ENCODE measurements around the gene CCDC102B.

DNA sequence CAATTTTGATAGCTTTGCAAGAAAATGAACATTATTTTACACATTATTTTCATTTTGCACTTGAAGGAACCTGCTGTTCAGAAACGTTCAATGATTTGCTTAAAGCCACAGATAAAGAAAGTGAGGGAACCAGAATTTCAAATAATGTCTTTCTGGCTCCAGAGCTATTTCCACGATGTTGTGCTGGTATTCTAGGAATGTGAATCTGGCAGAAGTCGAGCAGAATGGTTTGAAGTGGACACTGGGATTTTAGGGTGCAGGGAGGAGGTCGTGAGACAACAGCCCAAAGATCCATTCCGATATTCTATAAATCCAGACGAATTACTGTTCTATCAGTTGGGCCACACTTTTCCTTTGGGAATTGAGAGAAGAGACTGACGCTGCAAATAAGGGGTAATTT lies 2.2 kb downstream of the CCDC102B start:
- TF ChIP-seq, protein P1, sequence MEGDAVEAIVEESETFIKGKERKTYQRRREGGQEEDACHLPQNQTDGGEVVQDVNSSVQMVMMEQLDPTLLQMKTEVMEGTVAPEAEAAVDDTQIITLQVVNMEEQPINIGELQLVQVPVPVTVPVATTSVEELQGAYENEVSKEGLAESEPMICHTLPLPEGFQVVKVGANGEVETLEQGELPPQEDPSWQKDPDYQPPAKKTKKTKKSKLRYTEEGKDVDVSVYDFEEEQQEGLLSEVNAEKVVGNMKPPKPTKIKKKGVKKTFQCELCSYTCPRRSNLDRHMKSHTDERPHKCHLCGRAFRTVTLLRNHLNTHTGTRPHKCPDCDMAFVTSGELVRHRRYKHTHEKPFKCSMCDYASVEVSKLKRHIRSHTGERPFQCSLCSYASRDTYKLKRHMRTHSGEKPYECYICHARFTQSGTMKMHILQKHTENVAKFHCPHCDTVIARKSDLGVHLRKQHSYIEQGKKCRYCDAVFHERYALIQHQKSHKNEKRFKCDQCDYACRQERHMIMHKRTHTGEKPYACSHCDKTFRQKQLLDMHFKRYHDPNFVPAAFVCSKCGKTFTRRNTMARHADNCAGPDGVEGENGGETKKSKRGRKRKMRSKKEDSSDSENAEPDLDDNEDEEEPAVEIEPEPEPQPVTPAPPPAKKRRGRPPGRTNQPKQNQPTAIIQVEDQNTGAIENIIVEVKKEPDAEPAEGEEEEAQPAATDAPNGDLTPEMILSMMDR (IDR thresholded peaks at IDR 0.05): no peak
- TF ChIP-seq POLR2A (IDR thresholded peaks at IDR 0.05): no peak
